Nephron progenitor cell (in vitro differentiated cells): ENCODE data around the gene RNU6-7.

Experiments used
- DNase-seq: peaks from one replicate; pipeline ENCODE4 v3.0.0; 2021
- H3K27ac Mint-ChIP-seq: 2 replicates; pipeline ENCODE4 v1.8.0; 2021; ENCODE audit warnings: mild to moderate bottlenecking, moderate library complexity, mixed read lengths
- H3K27me3 Mint-ChIP-seq: 2 replicates; pipeline ENCODE4 v1.8.0; 2021; ENCODE audit warnings: mild to moderate bottlenecking, low read depth, mixed read lengths; ENCODE audit not compliant: poor library complexity
- H3K36me3 Mint-ChIP-seq: 2 replicates; pipeline ENCODE4 v1.8.0; 2021; ENCODE audit warnings: low read depth, mixed read lengths
- H3K4me1 Mint-ChIP-seq: 2 replicates; pipeline ENCODE4 v1.8.0; 2021; ENCODE audit warnings: mixed read lengths
- H3K4me3 Mint-ChIP-seq: 2 replicates; pipeline ENCODE4 v1.8.0; 2021; ENCODE audit warnings: mild to moderate bottlenecking, moderate library complexity, mixed read lengths
- H3K9me3 Mint-ChIP-seq: 2 replicates; pipeline ENCODE4 v1.8.0; 2021; ENCODE audit warnings: mild to moderate bottlenecking, moderate library complexity, mixed read lengths
- TF ChIP-seq, protein P1 (sequence below): fragments of 200-600 bp; sonication (generic); IDR thresholded peaks from 2 replicates; pipeline ENCODE4 v1.5.0; 2021; ENCODE audit warnings: antibody characterized with exemption

Gene RNU6-7

DNA sequence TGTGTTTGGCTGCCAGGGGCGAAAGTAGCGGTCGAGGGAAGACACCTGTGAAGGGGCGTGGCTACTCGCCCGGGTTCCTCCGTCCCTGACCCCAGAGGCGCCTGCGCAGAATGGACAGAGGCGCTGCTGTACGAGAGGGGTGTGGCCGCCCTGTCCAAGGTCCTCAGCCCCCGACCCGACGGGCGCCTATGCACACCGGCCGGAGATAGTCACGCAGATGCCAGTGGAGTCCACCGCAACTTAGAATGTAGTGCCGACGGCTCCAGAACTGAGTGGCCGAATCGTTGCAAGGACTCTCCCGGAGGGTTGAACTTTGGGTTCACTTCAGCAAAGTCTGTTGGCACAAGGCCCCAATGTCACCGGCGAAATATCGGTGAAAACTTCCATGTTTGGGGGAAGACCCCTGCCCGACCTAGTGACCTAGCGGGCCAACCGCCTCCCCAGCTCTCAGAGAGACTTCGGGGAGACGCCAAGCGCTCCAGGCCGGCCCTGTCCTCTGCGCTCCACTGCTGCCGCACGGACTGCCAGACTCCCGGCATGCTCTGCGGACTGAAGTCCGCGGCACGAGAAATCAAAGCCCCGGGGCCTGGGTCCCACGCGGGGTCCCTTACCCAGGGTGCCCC is 541 bp upstream of the RNU6-7 start:
- DNase-seq = peak; percentile 93
- H3K27ac Mint-ChIP-seq = peak overlapping the region; percentile 100
- peak overlapping the region; percentile 94 for H3K4me3 Mint-ChIP-seq
- H3K27me3 Mint-ChIP-seq = peaks cover 23% of the 10 kb centered on the region
- no peaks in the 10 kb centered on the region for H3K36me3 Mint-ChIP-seq
- TF ChIP-seq, protein P1, sequence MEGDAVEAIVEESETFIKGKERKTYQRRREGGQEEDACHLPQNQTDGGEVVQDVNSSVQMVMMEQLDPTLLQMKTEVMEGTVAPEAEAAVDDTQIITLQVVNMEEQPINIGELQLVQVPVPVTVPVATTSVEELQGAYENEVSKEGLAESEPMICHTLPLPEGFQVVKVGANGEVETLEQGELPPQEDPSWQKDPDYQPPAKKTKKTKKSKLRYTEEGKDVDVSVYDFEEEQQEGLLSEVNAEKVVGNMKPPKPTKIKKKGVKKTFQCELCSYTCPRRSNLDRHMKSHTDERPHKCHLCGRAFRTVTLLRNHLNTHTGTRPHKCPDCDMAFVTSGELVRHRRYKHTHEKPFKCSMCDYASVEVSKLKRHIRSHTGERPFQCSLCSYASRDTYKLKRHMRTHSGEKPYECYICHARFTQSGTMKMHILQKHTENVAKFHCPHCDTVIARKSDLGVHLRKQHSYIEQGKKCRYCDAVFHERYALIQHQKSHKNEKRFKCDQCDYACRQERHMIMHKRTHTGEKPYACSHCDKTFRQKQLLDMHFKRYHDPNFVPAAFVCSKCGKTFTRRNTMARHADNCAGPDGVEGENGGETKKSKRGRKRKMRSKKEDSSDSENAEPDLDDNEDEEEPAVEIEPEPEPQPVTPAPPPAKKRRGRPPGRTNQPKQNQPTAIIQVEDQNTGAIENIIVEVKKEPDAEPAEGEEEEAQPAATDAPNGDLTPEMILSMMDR = no peak
- peaks cover 16% of the 10 kb centered on the region for H3K4me1 Mint-ChIP-seq
- no peaks in the 10 kb centered on the region for H3K9me3 Mint-ChIP-seq

DNA sequence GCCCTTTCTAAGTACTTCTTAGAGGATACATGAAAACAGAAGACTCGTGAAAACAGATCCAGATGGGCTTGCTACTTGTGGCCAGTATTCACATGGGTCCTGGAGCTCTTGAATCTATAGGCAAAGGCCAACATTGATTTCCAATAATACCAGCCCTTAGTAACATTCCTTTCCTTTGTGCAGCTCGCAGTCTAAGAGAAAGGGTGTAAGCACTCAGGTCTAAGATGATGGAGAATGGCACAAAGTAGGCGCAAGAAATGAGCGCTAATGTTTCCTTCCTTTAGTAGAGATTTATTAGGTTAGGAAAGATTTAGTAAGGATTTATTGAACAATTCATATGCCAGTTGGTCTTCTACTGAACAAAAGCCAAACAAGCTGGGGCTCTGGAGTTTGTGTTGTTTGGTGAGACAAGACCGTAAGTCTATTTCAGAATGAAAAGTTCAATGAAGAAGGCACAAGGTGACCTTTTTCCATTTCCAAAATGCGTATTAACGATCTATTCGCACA is 699 bp downstream of the RNU6-7 start:
- Mint-ChIP-seq H3K9me3 (no peaks in the 10 kb centered on the region), H3K4me1 (peaks cover 16% of the 10 kb centered on the region), H3K4me3 (peak overlapping the region; percentile 94), H3K27ac (peak overlapping the region; percentile 100), H3K27me3 (peaks cover 18% of the 10 kb centered on the region), H3K36me3 (no peaks in the 10 kb centered on the region)
- TF ChIP-seq, protein P1 = no peak
- peak; percentile 2 for DNase-seq

DNA sequence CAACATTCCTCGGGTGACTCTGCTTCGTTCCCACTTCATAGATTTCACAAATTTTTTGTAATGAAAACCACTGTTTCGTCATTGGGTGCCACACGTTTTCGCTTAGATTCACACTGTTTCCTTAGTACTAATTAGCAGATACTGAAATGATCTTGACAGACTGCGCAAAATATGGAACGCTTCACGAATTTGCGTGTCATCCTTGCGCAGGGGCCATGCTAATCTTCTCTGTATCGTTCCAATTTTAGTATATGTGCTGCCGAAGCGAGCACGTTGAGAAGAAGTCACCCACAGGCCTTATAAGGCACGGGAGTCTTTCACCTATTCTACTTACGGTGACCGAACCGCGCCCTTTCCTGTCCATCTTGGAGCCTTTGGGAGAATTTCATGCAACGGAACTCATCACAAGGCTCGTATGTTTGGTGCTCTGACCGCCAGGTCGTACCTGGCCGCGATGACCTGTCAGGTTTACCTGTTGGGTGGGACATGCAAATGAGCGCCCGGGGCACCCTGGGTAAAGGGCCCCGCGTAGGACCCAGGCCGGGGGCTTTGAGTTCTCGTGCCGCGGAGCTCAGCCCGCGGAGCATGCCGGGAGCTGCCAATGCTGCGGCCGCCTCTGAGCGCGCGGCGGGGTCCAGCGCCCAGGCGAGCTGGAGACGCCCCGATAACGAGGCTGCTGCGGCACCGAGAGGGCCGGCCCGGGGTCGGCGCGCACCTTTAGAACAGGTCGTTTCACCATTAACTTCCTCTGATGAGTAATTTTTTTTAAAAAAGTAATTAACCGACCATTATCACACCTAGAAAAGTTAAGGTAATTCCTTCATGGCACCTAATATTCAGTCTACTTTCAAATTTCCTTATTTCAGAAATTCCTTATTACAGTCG is 1.4 kb downstream of the RNU6-7 start, which contains the start of gene RNU6-8:
Gene RNU6-8, minus strand, starts transcription at position 272 of the 885 bp plus-strand sequence.
- Mint-ChIP-seq H3K36me3 (no peaks in the 10 kb centered on the region), H3K4me3 (peak within 1 kb of the TSS; percentile 94), H3K27ac (peak within 1 kb of the TSS; percentile 100), H3K27me3 (peaks cover 18% of the 10 kb centered on the region), H3K4me1 (peaks cover 16% of the 10 kb centered on the region), H3K9me3 (no peaks in the 10 kb centered on the region)
- DNase-seq = peak; percentile 91
- TF ChIP-seq, protein P1 = no peak

DNA sequence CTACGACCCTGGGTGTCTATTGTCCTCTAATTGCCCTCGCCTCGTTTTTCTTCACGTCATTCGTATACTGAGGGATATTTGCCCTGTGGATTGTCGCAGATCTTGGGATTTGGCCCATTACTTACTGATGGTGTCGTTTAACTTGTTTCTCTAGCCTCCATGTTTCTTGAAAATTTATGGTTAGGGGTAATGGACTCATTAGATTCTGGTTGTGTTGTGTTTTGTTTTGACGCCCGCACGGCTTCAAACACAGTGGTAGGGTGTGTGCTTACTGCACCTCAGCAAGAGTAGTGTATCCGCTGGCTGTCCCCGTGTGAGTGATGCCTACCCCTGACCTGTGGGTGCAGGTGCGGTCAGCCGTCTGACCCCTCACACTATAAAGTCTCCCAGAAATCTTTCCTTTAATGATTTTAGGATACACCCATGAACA is 2.1 kb downstream of the RNU6-7 start:
- peaks cover 16% of the 10 kb centered on the region for H3K4me1 Mint-ChIP-seq
- TF ChIP-seq, protein P1 = no peak
- H3K27me3 Mint-ChIP-seq = peaks cover 18% of the 10 kb centered on the region
- peak; percentile 15 for DNase-seq
- H3K36me3 Mint-ChIP-seq = no peaks in the 10 kb centered on the region
- H3K4me3 Mint-ChIP-seq = peak overlapping the region; percentile 94
- no peaks in the 10 kb centered on the region for H3K9me3 Mint-ChIP-seq
- H3K27ac Mint-ChIP-seq = peak overlapping the region; percentile 52

DNA sequence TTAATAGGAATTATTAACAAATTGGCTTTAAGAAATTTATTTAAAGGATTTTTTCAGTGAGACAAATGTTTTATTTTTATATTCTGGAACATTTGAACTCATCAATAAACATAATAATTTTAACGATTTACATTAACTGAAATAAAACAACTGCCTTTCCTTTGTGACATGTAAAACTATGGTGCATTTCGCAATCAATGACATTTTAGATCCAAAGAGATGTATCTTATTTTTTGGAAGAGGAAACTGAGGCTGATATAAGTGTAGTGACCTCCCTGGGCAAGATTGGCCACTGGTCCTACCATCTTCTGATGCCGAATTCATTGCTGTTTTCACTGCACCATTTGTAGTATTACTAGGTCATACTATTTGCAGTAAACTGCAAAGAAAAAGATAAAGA is 3.7 kb downstream of the RNU6-7 start:
- H3K36me3 Mint-ChIP-seq = no peaks in the 10 kb centered on the region
- no peaks in the 10 kb centered on the region for H3K9me3 Mint-ChIP-seq
- DNase-seq = no peak
- peaks cover 18% of the 10 kb centered on the region for H3K27me3 Mint-ChIP-seq
- H3K4me3 Mint-ChIP-seq = no peak overlapping the region
- peaks cover 16% of the 10 kb centered on the region for H3K4me1 Mint-ChIP-seq
- TF ChIP-seq, protein P1 = no peak
- H3K27ac Mint-ChIP-seq = no peak overlapping the region
